ENCODE data around the gene RPL22. TPM values are rescaled to one million over a fixed set of nuclear protein-coding genes. Genes with fewer than 3 reads are reported as not detected.

RPL22 gene
- total and polyA plus RNA-seq, 11 donors: 63.6 to 353 (median 241) TPM

DNA sequence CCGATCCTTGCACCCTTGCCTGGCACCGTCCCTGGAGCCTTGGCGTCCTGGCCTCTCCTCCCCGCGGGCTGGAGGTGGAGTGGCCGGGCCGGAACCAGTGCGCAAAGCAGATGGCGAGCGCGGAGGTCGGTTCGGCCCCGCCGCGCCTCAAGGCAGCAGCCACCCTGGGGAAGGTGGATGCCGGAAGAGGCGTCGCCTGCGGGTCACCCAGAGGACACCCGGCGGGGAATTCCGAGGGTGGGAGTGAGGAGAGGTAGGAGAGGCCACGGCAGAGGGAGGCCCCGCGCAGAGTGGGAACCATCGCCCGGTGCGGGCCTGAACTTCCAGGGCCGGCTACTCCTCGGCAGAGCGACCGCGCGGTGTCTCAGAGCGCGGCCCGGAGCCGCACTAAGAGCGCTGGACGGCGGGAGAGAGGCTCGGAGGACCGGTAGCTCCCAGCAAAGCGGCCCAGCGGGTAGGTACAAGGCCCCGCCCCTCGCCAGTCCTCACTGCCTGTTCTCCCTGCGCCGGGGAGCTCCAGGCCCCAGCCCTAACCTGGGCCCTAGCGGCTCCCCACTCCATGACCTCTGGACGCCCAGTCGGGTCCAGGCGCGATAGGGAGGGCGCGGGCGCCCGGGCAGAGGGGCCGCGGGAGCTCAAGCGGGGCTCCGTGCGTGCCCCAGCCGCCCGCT, 6.6 kb upstream of the RPL22 start, which contains the start of gene RNF207:
Gene RNF207 (plus strand): TSS at position 271 of the 671 bp plus-strand sequence. CDS start 417 bp downstream, outside the sequence.
- H3K36me3 ChIP-seq: peaks cover 0 to 13% (median 4%) of the 10 kb centered on the region in 9 donors
- 3 to 8% (median 5%) methylated on average over 34 to 66 of the region's 66 CpGs for WGBS, 4 donors
- peaks cover 0 to 57% (median 44%) of the 10 kb centered on the region in 12 donors for H3K4me1 ChIP-seq
- DNase-seq: peak; percentile 77 to 90 (median 80)
- H3K27me3 ChIP-seq: peaks cover 0 to 34% (median 0%) of the 10 kb centered on the region in 9 donors
- intact Hi-C loops (cut with DNase I): loop anchor here in 4 of 10 donors (1.0 to 10.0 kb wide), 3 partner anchors 29 to 151 kb away; partner anchors contain the start of genes HES3 (in 3 of the 4) and ICMT (in 1 of the 4)
- TF ChIP-seq, protein P1, sequence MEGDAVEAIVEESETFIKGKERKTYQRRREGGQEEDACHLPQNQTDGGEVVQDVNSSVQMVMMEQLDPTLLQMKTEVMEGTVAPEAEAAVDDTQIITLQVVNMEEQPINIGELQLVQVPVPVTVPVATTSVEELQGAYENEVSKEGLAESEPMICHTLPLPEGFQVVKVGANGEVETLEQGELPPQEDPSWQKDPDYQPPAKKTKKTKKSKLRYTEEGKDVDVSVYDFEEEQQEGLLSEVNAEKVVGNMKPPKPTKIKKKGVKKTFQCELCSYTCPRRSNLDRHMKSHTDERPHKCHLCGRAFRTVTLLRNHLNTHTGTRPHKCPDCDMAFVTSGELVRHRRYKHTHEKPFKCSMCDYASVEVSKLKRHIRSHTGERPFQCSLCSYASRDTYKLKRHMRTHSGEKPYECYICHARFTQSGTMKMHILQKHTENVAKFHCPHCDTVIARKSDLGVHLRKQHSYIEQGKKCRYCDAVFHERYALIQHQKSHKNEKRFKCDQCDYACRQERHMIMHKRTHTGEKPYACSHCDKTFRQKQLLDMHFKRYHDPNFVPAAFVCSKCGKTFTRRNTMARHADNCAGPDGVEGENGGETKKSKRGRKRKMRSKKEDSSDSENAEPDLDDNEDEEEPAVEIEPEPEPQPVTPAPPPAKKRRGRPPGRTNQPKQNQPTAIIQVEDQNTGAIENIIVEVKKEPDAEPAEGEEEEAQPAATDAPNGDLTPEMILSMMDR (IDR thresholded peaks at IDR 0.05): no peak
- TF ChIP-seq POLR2A (IDR thresholded peaks at IDR 0.05): peak; percentile 32 to 52
- ATAC-seq: peak; percentile 17 to 74 (median 72)
- peak within 1 kb of the TSS; percentile 47 to 80 (median 68) for H3K4me3 ChIP-seq
- no peaks in the 10 kb centered on the region for H3K9me3 ChIP-seq
- H3K27ac ChIP-seq: peak within 1 kb of the TSS; percentile 86 to 99 (median 92)

DNA sequence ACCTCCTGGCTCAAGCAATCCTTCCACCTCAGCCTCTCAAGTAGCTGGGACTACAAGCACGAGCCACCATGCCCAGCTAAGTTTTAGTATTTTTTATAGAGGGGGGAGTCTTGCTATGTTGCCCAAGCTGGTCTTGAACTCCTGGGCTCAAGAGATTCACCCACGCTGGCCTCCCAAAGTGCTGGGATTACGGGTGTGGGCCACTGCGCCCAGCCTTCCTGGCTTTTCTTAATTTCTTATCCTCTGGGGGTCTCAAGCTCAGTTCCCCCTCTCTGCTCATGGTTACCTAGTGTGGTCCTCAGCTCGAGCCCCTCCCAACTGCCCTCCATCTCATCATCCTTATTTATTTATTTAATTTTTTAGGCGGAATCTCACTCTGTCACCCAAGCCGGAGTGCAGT, 2.9 kb upstream of the RPL22 start:
- no peak for DNase-seq
- Histone ChIP-seq H3K4me1 (peaks cover 8 to 49% (median 40%) of the 10 kb centered on the region in 12 donors), H3K9me3 (no peaks in the 10 kb centered on the region), H3K4me3 (no peak overlapping the region), H3K27ac (no peak overlapping the region), H3K36me3 (peaks cover 0 to 4% (median 2%) of the 10 kb centered on the region in 9 donors), H3K27me3 (peaks cover 0 to 19% (median 0%) of the 10 kb centered on the region in 9 donors)
- no peak for ATAC-seq
- intact Hi-C loops (cut with DNase I): loop anchor here in 2 of 10 donors (5.0 to 10.0 kb wide), 2 partner anchors 35 to 147 kb away; partner anchors contain the start of gene ICMT (in 1 of the 2)
- 88 to 93% (median 90%) methylated on average over 7 of the region's 7 CpGs for WGBS, 4 donors
- TF ChIP-seq POLR2A (IDR thresholded peaks at IDR 0.05): no peak
- TF ChIP-seq, protein P1 (IDR thresholded peaks at IDR 0.05): no peak

DNA sequence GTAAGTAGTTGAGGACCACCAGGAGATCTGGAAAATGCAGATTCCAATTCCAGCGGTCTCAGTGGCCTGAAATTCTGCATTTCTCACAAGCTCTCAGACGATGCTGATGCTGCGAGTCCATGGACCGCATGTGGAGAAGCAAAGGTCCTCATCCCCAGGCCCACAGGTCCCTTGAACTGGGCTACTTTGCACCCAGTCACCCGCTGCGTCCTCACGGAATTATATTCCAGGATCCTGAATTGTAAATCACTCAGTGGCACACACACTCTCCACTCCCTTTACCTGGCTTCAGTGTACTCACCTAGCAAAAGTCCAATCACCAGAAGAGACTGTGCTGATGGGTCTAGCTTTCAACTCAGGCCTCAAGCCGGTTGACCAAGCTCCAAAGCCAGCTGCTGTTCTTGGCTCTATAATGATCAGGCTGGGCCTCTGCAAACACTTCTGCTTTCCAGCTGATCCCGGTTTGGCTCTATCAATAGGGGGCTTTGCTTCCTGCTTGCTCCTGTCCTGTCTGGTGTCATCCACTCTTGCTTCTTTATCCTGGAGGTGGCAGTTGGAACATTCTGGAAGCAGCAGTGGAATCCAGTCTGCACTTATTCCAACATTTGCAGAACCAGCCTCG, 904 bp upstream of the RPL22 start:
- 63 to 68% (median 65%) methylated on average over 10 of the region's 10 CpGs for WGBS, 4 donors

More for the DNA sequence above, 904 bp upstream of the RPL22 start:
- H3K36me3 ChIP-seq: peaks cover 0 to 24% (median 20%) of the 10 kb centered on the region in 9 donors
- peak overlapping the region in 11 of 12 donors; percentile 29 to 100 (median 89) for H3K4me3 ChIP-seq
- no peak for DNase-seq
- H3K9me3 ChIP-seq: no peaks in the 10 kb centered on the region
- H3K27ac ChIP-seq: peak overlapping the region; percentile 66 to 93 (median 84)
- no peaks in the 10 kb centered on the region for H3K27me3 ChIP-seq
- intact Hi-C loops (cut with DNase I): loop anchor here in 2 of 10 donors (5.0 to 10.0 kb wide), 2 partner anchors 37 to 145 kb away; partner anchors contain the start of gene ICMT (in 1 of the 2)
- H3K4me1 ChIP-seq: peaks cover 8 to 37% (median 26%) of the 10 kb centered on the region in 12 donors
- no peak for ATAC-seq
- no peak for TF ChIP-seq POLR2A (IDR thresholded peaks at IDR 0.05)
- TF ChIP-seq, protein P1 (IDR thresholded peaks at IDR 0.05): no peak

All from heart left ventricle (tissue), 16 donors.